GM19372 (cell line): ENCODE data around the gene TYW1B.
"Not testable (repeated sequence)": the region's sequence is repeated elsewhere in the genome, so short reads cannot be mapped to it uniquely, and the experiment has no call there.

Experiments used
- ATAC-seq: cut with Tn5 transposase; IDR thresholded peaks from one replicate; pipeline ENCODE4 v1.9.1; 2021; ENCODE audit warnings: mild to moderate bottlenecking, low read depth, moderate library complexity; ENCODE audit not compliant: unreplicated experiment

The TYW1B gene

DNA sequence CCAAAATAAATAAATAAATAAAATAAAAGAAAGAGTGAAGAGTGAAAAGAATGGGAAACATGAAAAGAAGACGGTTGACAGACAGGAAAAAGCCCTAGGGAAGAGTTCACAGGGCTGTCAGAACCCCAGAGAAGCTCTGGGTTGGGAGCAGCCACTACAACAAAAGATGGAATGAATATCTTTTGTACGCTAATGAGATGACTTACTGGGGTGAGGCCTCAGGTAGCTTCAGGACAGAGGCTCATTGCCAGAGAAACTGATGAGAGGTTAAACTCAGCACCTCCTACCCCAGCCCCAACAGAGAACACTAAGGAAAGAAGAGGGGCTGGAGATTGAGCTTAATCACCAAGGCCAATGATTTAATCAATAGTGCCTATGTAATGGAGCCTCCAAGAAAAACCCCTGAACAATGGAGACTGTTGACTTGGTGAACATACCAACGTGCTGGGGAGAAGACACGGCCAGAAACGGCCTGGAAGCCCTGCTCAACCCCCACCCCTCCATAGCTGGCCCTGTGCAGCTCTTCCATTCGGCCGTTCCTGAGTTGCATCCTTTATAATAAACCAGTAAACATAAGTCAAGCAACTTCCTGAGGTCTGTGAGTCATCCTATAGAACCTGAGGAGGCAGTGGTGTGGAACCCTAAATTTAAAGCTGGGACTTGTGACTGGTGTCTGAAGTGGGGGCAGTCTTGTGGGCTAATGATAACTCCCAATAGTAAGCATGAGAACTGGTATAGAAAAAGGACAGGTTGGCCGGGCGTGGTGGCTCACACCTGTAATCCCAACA, 11.4 kb downstream of the TYW1B start:
- not testable (repeated sequence) for ATAC-seq

DNA sequence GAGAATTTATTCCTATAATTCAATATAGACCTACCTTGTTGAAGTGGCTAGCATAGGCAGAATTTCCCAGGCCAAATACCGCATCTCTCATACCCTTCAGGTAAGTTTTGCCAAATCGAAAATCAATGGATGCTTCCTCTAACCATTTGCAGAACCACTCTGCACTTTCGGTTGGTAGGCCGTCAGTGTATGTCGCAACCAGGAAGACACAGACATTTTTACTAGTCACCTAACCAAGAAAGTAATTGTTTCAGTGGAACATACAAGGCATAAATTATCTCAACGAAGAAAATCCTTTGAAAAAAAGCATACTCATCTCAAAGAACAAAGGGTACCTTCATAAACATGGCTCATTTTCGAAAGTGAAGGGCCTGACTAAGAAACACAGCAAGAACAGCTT, 17.6 kb downstream of the TYW1B start:
- ATAC-seq: not testable (repeated sequence)

DNA sequence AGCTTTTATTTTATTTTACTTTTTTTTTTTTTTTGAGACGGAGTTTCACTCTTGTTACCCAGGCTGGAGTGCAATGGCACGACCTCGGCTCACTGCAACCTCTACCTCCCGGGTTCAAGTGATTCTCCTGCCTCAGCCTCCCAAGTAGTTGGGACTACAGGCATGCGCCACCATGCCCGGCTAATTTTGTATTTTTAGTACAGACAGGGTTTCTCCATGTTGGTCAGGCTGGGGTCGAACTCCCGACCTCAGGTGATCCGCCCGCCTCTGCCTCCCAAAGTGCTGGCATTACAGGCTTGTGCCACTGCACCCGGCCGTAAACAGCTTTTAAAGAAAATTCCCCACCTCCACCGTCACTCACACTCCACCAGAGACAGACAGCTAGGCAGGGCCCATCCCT, 19.5 kb downstream of the TYW1B start:
- not testable (repeated sequence) for ATAC-seq

- not testable (repeated sequence) for ATAC-seq
Measured at GRCh38 chr7:72806851-72807250, 21.1 kb downstream of the TYW1B start.

DNA sequence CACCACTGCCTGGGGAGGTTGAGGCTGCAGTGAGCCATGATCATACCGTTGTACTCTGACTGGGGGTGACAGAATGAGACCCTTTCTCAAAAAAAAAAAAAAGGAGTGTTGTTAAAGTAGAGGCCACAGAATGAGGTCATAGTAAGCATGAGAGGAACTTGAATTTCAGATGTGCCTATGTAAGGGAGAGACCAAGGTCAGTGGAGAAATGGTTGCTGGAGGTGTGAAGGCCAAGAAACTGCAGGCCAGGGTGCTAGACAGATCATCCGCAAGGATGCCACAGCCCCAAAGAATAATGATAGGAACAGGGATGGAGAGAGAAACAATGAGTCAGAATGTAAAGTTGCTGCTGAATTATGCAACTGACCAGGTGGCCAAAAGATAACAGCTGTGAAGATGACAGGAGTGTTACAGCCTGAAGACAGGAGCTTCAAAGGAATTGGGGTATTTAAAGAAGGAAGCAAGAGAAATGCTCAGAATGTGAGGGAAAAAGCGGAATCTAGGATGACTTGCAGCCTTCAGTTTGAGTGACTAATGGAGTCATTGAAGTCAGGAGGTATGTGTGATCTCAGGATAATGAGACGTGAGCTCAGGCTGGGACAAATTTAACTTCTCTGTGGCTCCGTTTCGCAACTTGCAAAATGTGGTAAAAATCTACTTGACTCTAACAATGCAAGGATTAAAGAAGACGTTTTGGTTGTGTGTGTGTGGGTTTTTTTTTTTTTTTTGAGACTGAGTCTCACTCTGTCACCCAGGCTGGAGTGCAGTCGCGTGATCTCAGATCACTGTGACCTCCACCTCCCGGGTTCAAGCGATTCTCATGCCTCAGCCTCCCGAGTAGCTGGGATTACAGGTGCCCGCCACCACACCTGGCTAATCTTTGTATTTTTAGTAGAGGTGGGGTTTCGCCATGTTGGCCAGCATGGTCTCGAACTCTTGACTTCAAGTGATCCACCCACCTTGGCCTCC, 22.2 kb downstream of the TYW1B start:
- no peak for ATAC-seq

DNA sequence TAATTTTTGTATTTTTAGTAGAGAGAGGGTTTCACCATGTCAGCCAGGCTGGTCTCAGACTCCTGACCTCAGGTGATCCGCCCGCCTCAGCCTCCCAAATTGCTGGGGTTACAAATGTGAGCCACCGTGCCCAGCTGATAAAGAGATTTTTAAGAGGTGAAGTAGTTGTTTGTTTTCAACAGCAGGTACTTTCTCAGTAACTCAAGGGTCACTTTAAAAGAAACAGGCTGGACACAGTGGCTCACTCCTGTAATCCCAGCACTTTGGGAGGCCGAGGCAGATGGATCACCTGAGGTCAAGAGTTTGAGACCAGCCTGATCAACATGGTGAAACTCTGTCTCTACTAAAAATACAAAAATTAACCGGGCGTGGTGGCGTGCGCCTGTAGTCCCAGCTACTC, 24.2 kb downstream of the TYW1B start:
- ATAC-seq: not testable (repeated sequence)

DNA sequence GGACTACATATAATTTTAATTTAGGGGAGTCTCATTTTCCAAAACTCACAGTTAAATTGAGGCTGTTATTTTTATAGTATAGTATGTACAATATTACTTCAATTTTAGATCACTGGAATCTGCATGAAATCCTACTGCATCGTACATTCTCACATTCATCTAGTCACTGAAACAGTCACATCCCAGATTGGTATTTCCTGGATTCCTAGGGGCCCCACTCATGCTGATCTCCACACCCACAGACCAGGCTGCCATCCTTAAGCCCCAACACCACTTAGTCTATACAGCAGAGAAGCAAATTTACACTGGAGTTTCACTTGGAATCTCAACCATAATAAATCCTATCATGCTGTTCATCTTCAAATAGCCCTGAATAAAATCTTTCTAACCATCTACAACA, 26.4 kb downstream of the TYW1B start:
- not testable (repeated sequence) for ATAC-seq

DNA sequence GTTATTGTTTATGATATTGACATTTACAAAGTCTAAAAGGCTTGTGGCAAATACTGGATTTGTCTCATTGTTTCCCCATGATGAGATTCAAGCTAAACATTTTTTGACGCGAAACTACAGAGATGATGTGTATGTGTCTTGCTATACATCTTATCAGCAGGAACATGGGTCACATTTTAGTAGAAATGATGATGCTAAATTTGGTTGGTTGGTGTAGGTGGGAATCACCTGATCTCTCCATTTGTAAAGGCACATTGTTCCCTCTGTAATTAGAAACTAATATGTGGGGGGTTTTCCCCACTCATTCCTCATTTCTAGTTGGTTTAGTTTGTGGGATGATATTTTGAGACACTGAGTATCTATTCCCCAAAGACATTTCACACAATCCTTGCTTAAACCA, 32.6 kb downstream of the TYW1B start:
- not testable (repeated sequence) for ATAC-seq

DNA sequence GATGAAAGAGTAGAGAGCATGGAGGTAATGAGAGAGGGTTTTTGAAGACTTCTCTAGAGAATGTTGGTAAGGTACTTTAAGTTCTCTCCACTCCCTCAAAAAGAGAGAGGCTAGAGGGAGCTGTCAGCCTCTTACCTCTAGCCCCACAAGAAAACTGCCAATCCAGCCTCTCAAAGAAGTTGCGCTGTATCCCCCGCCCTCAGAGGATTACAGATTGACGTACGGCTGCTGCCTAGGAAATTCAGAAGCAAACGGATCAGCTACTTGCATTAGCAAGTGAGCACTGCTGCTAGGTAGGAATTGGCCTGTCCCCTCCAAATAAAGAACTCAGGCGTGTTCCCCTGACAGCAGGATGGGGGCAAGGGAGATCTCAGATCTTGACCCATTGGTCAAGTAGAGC, 34.2 kb downstream of the TYW1B start:
- no peak for ATAC-seq

- not testable (repeated sequence) for ATAC-seq
Measured at GRCh38 chr7:72790698-72791060, 37.3 kb downstream of the TYW1B start.

DNA sequence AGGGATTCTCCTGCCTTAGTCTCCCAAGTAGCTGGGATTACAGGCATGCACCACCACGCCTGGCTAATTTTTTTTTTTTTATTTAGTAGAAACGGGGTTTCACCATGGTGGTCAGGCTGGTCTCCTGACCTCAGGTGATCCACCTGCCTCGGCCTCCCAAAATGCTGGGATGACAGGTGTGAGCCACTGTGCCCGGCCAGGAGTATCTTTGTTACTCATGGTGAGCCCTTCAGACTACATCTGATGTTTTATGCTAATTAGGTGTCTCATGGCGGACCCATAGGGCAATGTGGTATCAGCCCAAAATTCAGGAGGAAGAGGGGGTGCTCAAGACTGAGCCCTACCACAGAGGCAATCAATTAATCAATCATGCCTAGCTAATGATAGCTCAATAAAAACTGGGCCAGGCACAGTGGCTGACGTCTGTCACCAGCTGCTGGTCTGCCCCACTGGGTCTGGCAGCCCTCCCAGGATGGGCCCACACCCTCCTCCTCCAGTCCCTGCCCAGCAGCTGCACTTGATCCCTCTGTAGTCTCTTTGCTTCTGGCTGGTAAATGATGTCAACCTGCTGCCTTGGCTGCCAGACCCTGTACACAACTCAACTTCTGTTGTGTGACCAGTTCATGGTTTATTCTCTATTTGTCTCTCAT, 37.8 kb downstream of the TYW1B start:
- ATAC-seq: not testable (repeated sequence)

- no peak for ATAC-seq
Measured at GRCh38 chr7:72785166-72785955, 42.6 kb downstream of the TYW1B start.

GRCh38 chr7:72783601-72784370, 44.2 kb downstream of the TYW1B start:
- not testable (repeated sequence) for ATAC-seq

DNA sequence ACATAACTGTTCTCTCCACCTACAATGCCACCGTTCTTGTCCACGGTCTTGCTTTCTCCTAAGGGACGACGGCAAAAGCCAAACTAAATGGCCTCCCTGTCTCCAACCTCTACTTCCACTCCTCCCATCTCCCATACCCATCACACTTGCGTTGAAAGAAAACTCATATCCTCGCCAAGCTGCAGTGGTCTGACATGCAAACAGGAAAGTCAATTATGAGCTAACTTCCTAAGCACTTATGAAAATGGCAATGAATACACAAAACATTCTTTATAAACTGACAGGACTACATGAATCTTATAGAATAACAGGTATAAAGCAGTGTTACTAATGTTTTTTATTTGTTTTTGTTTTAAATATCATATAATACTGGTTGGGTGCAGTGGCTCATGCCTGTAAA, 46.4 kb downstream of the TYW1B start:
- ATAC-seq: no peak

DNA sequence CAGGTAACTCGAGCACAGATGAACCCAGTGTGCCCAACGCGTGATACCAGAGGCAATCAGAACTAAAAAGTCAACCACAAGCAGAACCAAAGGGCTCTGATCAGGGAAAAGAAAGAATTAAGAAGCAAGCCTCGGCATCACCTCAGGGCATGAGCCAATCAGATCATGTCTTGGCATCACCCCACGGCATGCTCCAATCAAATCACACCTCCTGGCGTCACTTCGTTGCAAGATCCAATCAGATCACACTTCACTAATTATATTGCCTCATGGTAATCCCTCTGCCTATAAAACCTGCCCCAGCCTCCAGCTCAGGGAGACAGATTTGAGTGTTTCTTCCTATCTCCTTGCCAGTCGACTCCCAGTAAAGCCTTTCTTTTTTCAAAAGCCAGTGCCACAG, 46.8 kb downstream of the TYW1B start:
- ATAC-seq: no peak

GRCh38 chr7:72780289-72780894, 47.6 kb downstream of the TYW1B start:
- ATAC-seq: not testable (repeated sequence)

DNA sequence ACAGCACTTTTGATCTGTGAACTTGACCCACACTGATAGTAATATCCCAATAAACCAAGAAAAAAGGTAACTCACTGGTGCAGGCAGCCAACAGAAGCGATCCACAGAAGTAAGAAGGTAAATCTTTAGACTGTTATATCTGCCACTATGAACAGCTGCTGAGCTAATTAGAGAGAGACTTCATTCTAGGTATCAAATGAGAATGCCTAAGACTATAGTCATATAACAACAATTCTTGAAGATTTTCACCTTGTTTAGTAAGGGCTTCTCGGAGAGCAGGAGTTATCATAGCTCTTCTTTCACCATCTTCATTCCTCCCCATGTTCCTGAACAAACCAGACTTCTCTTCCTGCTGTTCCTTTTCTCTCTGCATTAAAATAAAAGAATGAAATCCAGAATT, 50.8 kb downstream of the TYW1B start:
- ATAC-seq: not testable (repeated sequence)

- not testable (repeated sequence) for ATAC-seq
Measured at GRCh38 chr7:72772627-72773026, 55.4 kb downstream of the TYW1B start.

- not testable (repeated sequence) for ATAC-seq
Measured at GRCh38 chr7:72766994-72767393, 61.0 kb downstream of the TYW1B start.
